Endodermal cell (in vitro differentiated cells): ENCODE results near the gene ZNF813. TPM values are rescaled to one million over a fixed set of nuclear protein-coding genes. Genes with fewer than 3 reads are reported as not detected.
"Not testable (repeated sequence)": the region's sequence is repeated elsewhere in the genome, so short reads cannot be mapped to it uniquely, and the experiment has no call there.

ENCODE experiments used
- DNase-seq: peaks from one replicate; pipeline ENCODE4 v3.0.0-alpha.2; 2017
- H3K27ac ChIP-seq: 2 replicates; pipeline ENCODE4 v1.5.1; 2013; ENCODE audit warnings: mild to moderate bottlenecking, low read depth, low read length, moderate library complexity
- H3K27me3 ChIP-seq: 2 replicates; pipeline ENCODE4 v1.6.1; 2013; ENCODE audit warnings: mild to moderate bottlenecking, low read length, moderate library complexity; ENCODE audit not compliant: insufficient read depth, control insufficient read depth, poor library complexity, severe bottlenecking
- H3K36me3 ChIP-seq: 2 replicates; pipeline ENCODE4 v1.7.0; 2013; ENCODE audit warnings: mild to moderate bottlenecking, low read length, moderate library complexity; ENCODE audit not compliant: control insufficient read depth, insufficient read depth
- H3K4me1 ChIP-seq: one replicate; pipeline ENCODE4 v1.7.0; 2013; ENCODE audit warnings: low read length; ENCODE audit not compliant: control insufficient read depth, insufficient read depth
- H3K4me3 ChIP-seq: 2 replicates; pipeline ENCODE4 v1.5.1; 2013; ENCODE audit warnings: mild to moderate bottlenecking, low read length, moderate library complexity
- H3K9ac ChIP-seq: 2 replicates; pipeline ENCODE4 v1.6.1; 2013; ENCODE audit warnings: mild to moderate bottlenecking, low read length, moderate library complexity; ENCODE audit not compliant: poor library complexity, severe bottlenecking; ENCODE audit errors: extremely low read depth
- H3K9me3 ChIP-seq: 2 replicates; pipeline ENCODE4 v1.6.1; 2013; ENCODE audit warnings: mild to moderate bottlenecking, low read length, moderate library complexity; ENCODE audit not compliant: control insufficient read depth
- H3K27ac Mint-ChIP-seq: 2 replicates; pipeline ENCODE4 v1.8.0; 2020; ENCODE audit warnings: mixed read lengths
- H3K27me3 Mint-ChIP-seq: 2 replicates; pipeline ENCODE4 v1.8.0; 2021; ENCODE audit warnings: mild to moderate bottlenecking, mixed read lengths; ENCODE audit not compliant: insufficient read depth
- H3K36me3 Mint-ChIP-seq: 2 replicates; pipeline ENCODE4 v1.8.0; 2020; ENCODE audit warnings: low read depth, mixed read lengths
- H3K4me1 Mint-ChIP-seq: 2 replicates; pipeline ENCODE4 v1.8.0; 2020; ENCODE audit warnings: mixed read lengths
- H3K4me3 Mint-ChIP-seq: 2 replicates; pipeline ENCODE4 v1.8.0; 2020; ENCODE audit warnings: mild to moderate bottlenecking, moderate library complexity, mixed read lengths
- H3K9me3 Mint-ChIP-seq: 2 replicates; pipeline ENCODE4 v1.8.0; 2020; ENCODE audit warnings: mild to moderate bottlenecking, mixed read lengths
- WGBS, 2 experiments: methylation state at CpG; one replicate each; pipeline versions ENCODE4 v1.1.5 to v1.1.7; 2013; ENCODE audit warnings: missing lambda C conversion rate in 2 of 2, mixed read lengths in 1 of 2; ENCODE audit not compliant: insufficient coverage in 1 of 2, insufficient read length in 1 of 2; 5-methylcytosine and 5-hydroxymethylcytosine counted together
- total RNA-seq, 2 donors: library from RNA; stranded (reverse); fragmentation: NEBNext Ultra II Directional in 1 of 2; extraction: Animal tissue kit (Norgen Biotek cat#: 25700) in 1 of 2; gene quantifications; 2 replicates in 1 of 2; 3 replicates in 1 of 2; pipeline ENCODE4 v1.2.1, GENCODE V29; 2021
- TF ChIP-seq, protein P1 (sequence below): fragments of 200-600 bp; sonication (generic); conservative IDR thresholded peaks from 2 replicates; pipeline ENCODE4 v1.5.0; 2021; ENCODE audit warnings: antibody characterized with exemption, mild to moderate bottlenecking

ZNF813 gene
- total RNA-seq, 2 donors from 2014 or later, result 38.7 to 58.5 TPM

DNA sequence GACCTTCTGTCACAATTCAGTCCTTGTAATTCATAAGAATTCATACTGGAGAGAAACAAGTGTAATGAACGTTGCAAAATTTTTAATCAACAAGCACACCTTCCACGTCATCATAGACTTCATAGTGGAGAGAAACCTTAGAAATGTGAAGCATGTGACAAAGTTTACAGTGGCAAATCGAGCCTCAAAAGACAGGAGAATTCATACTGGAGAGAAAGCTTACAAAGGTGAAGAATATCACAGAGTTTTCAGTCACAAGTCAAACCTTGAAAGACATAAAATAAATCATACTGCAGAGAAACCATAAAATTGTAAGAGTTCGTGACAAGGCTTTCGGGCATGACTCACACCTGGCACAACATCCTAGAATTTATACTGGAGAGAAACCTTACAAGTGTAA lies 24.6 kb downstream of the ZNF813 start:
- H3K9me3 Mint-ChIP-seq, result peaks cover 66% of the 10 kb centered on the region

GRCh38 chr19:53497311-53498023 lies 29.9 kb downstream of the ZNF813 start:
- peak overlapping the region; percentile 37 for H3K4me3 Mint-ChIP-seq
- not testable (repeated sequence) for H3K27ac ChIP-seq, H3K27me3 ChIP-seq, H3K9ac ChIP-seq, H3K4me1 ChIP-seq, DNase-seq, H3K27me3 Mint-ChIP-seq, H3K4me3 ChIP-seq
- H3K27ac Mint-ChIP-seq, result peak overlapping the region; percentile 89
- H3K9me3 Mint-ChIP-seq, result peaks cover 28% of the 10 kb centered on the region
- peaks cover 39% of the 10 kb centered on the region for H3K36me3 Mint-ChIP-seq
- H3K9me3 ChIP-seq, result peaks cover 33% of the 10 kb centered on the region
- peaks cover 35% of the 10 kb centered on the region for H3K36me3 ChIP-seq
- WGBS, 2 experiments, result 73 to 82% methylated on average over 2 to 9 of the region's 11 CpGs
- peaks cover 22% of the 10 kb centered on the region for H3K4me1 Mint-ChIP-seq

More for the DNA sequence above, 24.6 kb downstream of the ZNF813 start:
- Mint-ChIP-seq H3K4me3 (no peak overlapping the region), H3K27ac (no peak overlapping the region), H3K4me1 (peaks cover 5% of the 10 kb centered on the region), H3K36me3 (peaks cover 89% of the 10 kb centered on the region), H3K27me3 (no peaks in the 10 kb centered on the region)
- Histone ChIP-seq H3K27ac (no peak overlapping the region), H3K4me3 (peak overlapping the region; percentile 69), H3K9me3 (peaks cover 82% of the 10 kb centered on the region), H3K36me3 (peaks cover 88% of the 10 kb centered on the region), H3K27me3 (no peaks in the 10 kb centered on the region), H3K9ac (no peak overlapping the region), H3K4me1 (no peaks in the 10 kb centered on the region)
- TF ChIP-seq, protein P1, sequence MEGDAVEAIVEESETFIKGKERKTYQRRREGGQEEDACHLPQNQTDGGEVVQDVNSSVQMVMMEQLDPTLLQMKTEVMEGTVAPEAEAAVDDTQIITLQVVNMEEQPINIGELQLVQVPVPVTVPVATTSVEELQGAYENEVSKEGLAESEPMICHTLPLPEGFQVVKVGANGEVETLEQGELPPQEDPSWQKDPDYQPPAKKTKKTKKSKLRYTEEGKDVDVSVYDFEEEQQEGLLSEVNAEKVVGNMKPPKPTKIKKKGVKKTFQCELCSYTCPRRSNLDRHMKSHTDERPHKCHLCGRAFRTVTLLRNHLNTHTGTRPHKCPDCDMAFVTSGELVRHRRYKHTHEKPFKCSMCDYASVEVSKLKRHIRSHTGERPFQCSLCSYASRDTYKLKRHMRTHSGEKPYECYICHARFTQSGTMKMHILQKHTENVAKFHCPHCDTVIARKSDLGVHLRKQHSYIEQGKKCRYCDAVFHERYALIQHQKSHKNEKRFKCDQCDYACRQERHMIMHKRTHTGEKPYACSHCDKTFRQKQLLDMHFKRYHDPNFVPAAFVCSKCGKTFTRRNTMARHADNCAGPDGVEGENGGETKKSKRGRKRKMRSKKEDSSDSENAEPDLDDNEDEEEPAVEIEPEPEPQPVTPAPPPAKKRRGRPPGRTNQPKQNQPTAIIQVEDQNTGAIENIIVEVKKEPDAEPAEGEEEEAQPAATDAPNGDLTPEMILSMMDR, result no peak
- DNase-seq, result no peak
- WGBS, 2 experiments, result 95 to 98% methylated on average over 4 to 5 of the region's 5 CpGs

DNA sequence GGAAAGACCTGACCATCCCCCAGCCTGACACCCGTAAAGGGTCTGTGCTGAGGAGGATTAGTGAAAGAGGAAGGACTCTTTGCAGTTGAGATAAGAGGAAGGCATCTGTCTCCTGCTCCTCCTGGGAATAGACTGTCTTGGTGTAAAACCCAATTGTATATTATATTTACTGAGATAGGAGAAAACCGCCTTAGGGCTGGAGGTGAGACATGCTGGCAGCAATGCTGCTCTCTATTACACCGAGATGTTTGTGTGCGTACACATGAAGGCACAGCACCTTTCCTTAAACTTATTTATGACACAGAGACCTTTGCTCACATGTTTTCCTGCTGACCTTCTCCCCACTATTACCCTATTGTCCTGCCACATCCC lies 30.5 kb downstream of the ZNF813 start:
- Histone ChIP-seq H3K4me3 (peak overlapping the region; percentile 40), H3K36me3 (peaks cover 30% of the 10 kb centered on the region), H3K9me3 (peaks cover 27% of the 10 kb centered on the region)
- not testable (repeated sequence) for H3K27ac ChIP-seq, H3K27me3 ChIP-seq, DNase-seq, H3K27me3 Mint-ChIP-seq, H3K9ac ChIP-seq, H3K4me1 ChIP-seq
- WGBS, 2 experiments, result 50 to 63% methylated on average over 3 to 4 of the region's 4 CpGs
- Mint-ChIP-seq H3K9me3 (peaks cover 23% of the 10 kb centered on the region), H3K4me3 (peak overlapping the region; percentile 37), H3K27ac (peak overlapping the region; percentile 89), H3K4me1 (peaks cover 22% of the 10 kb centered on the region), H3K36me3 (peaks cover 33% of the 10 kb centered on the region)

DNA sequence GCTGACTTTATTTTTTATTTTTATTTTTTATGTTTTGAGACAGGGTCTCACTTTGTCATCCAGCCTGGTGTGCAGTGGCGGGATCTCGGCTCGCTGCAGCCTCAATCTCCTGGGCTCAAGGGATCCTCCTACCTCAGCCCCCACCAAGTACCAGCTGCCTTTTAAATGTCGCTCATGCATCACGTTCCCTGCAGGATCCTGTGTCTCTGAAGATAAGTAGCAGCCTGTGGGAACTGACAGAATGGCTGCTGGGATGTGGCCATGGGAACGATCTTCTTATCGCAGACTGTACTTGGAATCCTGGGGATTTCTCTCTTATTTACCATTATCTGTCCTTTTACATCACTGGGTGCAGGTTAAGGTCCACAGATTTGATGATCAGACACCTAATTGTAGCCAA lies 35.6 kb downstream of the ZNF813 start:
- not testable (repeated sequence) for H3K27me3 Mint-ChIP-seq, H3K27ac ChIP-seq, H3K9me3 Mint-ChIP-seq, H3K4me3 ChIP-seq, H3K4me1 ChIP-seq, H3K4me3 Mint-ChIP-seq, DNase-seq, H3K36me3 ChIP-seq, H3K9me3 ChIP-seq, H3K36me3 Mint-ChIP-seq, H3K9ac ChIP-seq, H3K27me3 ChIP-seq
- Mint-ChIP-seq H3K27ac (peak overlapping the region; percentile 66), H3K4me1 (peaks cover 32% of the 10 kb centered on the region)
- 66 to 73% methylated on average over 2 to 7 of the region's 7 CpGs for WGBS, 2 experiments

DNA sequence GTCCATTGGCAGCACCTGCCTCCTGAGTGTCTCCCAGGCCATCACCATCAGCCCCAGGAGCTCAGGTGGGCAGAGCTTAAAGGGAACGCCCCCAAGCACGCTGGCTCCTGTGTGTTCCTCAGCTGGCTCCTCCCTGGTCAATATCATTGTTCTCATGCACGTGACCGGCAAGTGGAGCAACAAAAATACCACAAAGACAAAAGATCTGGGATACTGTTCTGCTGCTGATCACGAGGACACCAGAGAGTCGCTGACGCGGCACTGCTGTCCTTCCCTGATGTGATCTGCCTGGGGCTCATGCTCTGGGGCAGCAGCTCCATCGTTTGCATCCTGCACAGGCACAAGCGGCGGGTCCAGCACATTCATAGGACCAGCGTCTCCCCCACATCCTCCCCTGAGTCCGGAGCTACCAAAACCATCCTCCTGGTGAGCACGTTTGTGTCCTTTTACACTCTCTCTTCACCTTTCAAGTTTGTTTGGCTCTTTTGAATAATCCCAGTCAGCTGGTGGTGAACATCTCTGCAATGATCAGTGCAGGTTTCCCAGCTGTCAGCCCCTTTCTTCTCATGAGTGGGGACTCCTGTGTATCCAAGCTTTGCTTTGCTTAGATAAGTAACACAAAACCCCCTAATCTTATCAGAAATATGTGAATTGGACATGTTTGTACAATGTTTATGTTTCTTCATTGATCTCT lies 36.3 kb downstream of the ZNF813 start:
- peak overlapping the region; percentile 44 for H3K4me3 Mint-ChIP-seq
- H3K27me3 ChIP-seq, H3K4me1 ChIP-seq, H3K27ac ChIP-seq, H3K36me3 ChIP-seq, H3K27me3 Mint-ChIP-seq, H3K4me3 ChIP-seq, DNase-seq, H3K9me3 ChIP-seq, H3K36me3 Mint-ChIP-seq, H3K27ac Mint-ChIP-seq, H3K9ac ChIP-seq, H3K9me3 Mint-ChIP-seq: not testable (repeated sequence)
- peaks cover 28% of the 10 kb centered on the region for H3K4me1 Mint-ChIP-seq
- 74% methylated on average over 9 of the region's 14 CpGs; no CpG with 5 or more reads in 1 of the 2 experiments for WGBS, 2 experiments
